ENCODE measurements around the gene TRIM66. TPM values are rescaled to one million over a fixed set of nuclear protein-coding genes. Genes with fewer than 3 reads are reported as not detected.

TRIM66 gene
- total RNA-seq, 4 donors from 2014 or later: 1.4 to 12.9 (median 3.1) TPM

- H3K27me3 ChIP-seq: no peaks in the 10 kb centered on the region
- 24 to 37% methylated on average over 3 to 4 of the region's 6 CpGs for WGBS, 2 donors (ENCODE audit: low coverage in 1 of 2)
- peaks cover 0 to 35% of the 10 kb centered on the region in 2 donors for H3K36me3 ChIP-seq
- H3K27ac ChIP-seq: peak overlapping the region; percentile 69 to 96 (median 88)
- no peaks in the 10 kb centered on the region for H3K9me3 ChIP-seq
- no peak for ATAC-seq
- H3K4me3 ChIP-seq: no peak overlapping the region
- peaks cover 16 to 97% (median 37%) of the 10 kb centered on the region in 3 donors for H3K4me1 ChIP-seq
- TF ChIP-seq POLR2A (IDR thresholded peaks at IDR 0.05) (no peak), POLR2AphosphoS5 (IDR thresholded peaks at IDR 0.05) (no peak)
- TF ChIP-seq, protein P1, sequence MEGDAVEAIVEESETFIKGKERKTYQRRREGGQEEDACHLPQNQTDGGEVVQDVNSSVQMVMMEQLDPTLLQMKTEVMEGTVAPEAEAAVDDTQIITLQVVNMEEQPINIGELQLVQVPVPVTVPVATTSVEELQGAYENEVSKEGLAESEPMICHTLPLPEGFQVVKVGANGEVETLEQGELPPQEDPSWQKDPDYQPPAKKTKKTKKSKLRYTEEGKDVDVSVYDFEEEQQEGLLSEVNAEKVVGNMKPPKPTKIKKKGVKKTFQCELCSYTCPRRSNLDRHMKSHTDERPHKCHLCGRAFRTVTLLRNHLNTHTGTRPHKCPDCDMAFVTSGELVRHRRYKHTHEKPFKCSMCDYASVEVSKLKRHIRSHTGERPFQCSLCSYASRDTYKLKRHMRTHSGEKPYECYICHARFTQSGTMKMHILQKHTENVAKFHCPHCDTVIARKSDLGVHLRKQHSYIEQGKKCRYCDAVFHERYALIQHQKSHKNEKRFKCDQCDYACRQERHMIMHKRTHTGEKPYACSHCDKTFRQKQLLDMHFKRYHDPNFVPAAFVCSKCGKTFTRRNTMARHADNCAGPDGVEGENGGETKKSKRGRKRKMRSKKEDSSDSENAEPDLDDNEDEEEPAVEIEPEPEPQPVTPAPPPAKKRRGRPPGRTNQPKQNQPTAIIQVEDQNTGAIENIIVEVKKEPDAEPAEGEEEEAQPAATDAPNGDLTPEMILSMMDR (IDR thresholded peaks at IDR 0.05): no peak
These were observed 46.6 kb upstream of the TRIM66 start for GRCh38 chr11:8729067-8729466.

- ATAC-seq: no peak
- Histone ChIP-seq H3K36me3 (peaks cover 0 to 35% of the 10 kb centered on the region in 2 donors), H3K4me1 (peaks cover 16 to 97% (median 40%) of the 10 kb centered on the region in 3 donors), H3K9me3 (no peaks in the 10 kb centered on the region), H3K4me3 (no peak overlapping the region), H3K27ac (peak overlapping the region; percentile 69 to 96 (median 88)), H3K27me3 (no peaks in the 10 kb centered on the region)
- peak; percentile 28 for TF ChIP-seq POLR2AphosphoS5 (IDR thresholded peaks at IDR 0.05)
- TF ChIP-seq, protein P1 (IDR thresholded peaks at IDR 0.05): no peak
- WGBS, 2 donors (ENCODE audit: low coverage in 1 of 2): 14% methylated on average over 3 to 4 of the region's 4 CpGs
These were observed 46.1 kb upstream of the TRIM66 start for GRCh38 chr11:8728563-8728962.

DNA sequence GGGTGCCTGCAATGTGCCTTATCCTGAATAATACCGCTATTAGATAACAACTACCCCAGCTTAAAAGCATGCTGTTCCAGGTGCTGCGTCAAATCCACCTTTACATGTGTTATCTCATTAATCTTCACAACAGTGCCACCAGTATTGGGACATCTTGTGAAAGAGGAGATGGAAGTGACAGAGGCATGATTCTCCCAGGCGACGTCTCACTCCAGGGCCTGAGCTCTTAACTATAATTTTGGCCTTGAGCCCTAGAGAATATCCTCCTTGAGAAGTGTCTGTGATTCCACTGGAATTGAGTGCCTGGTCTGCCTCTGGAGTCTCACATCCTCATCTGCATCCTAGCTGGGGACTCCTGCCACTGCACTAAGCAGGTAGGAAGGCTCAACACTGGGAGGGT is 43.9 kb upstream of the TRIM66 start:
- no peaks in the 10 kb centered on the region for H3K27me3 ChIP-seq
- TF ChIP-seq, protein P1 (IDR thresholded peaks at IDR 0.05): no peak
- TF ChIP-seq POLR2A (IDR thresholded peaks at IDR 0.05): no peak
- no peak for TF ChIP-seq EP300 (IDR thresholded peaks at IDR 0.05)
- TF ChIP-seq POLR2AphosphoS5 (IDR thresholded peaks at IDR 0.05): no peak
- peaks cover 16 to 97% (median 41%) of the 10 kb centered on the region in 3 donors for H3K4me1 ChIP-seq
- ATAC-seq: no peak
- peak overlapping the region; percentile 43 to 97 (median 92) for H3K27ac ChIP-seq
- 56 to 100% methylated on average over 2 to 4 of the region's 4 CpGs for WGBS, 2 donors (ENCODE audit: low coverage in 1 of 2)
- H3K9me3 ChIP-seq: no peaks in the 10 kb centered on the region
- no peak overlapping the region for H3K4me3 ChIP-seq
- H3K36me3 ChIP-seq: peaks cover 0 to 35% of the 10 kb centered on the region in 2 donors

DNA sequence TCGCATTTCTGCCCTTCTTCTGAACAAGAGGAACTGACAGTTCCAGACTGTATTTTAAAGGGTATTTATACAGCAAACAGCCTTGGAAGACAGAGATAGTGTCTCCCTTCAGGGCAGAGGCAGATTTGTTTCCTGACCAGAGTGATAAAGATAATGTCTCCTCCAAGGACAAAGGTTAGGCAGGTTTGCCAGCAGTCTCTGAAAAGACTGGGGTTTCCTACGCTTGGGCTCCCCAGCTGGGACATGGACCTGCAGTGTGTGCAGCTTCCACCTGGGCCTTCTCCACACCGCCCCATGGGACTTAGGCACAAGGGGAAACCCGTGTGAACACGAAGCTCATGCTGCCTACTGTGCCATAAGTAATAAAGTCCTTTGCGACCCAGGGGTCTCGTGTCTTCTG is 42.2 kb upstream of the TRIM66 start:
- WGBS, 2 donors (ENCODE audit: low coverage in 1 of 2): 92 to 100% methylated on average over 1 of the region's 7 CpGs
- peaks cover 24 to 97% (median 53%) of the 10 kb centered on the region in 3 donors for H3K4me1 ChIP-seq
- H3K4me3 ChIP-seq: no peak overlapping the region
- ATAC-seq: no peak
- no peaks in the 10 kb centered on the region for H3K27me3 ChIP-seq
- H3K36me3 ChIP-seq: peaks cover 0 to 20% of the 10 kb centered on the region in 2 donors
- TF ChIP-seq, protein P1 (IDR thresholded peaks at IDR 0.05): no peak
- TF ChIP-seq POLR2AphosphoS5 (IDR thresholded peaks at IDR 0.05): no peak
- TF ChIP-seq EP300 (IDR thresholded peaks at IDR 0.05): no peak
- no peak for TF ChIP-seq POLR2A (IDR thresholded peaks at IDR 0.05)
- H3K9me3 ChIP-seq: no peaks in the 10 kb centered on the region
- peak overlapping the region in 3 of 4 donors; percentile 89 to 97 (median 96) for H3K27ac ChIP-seq

DNA sequence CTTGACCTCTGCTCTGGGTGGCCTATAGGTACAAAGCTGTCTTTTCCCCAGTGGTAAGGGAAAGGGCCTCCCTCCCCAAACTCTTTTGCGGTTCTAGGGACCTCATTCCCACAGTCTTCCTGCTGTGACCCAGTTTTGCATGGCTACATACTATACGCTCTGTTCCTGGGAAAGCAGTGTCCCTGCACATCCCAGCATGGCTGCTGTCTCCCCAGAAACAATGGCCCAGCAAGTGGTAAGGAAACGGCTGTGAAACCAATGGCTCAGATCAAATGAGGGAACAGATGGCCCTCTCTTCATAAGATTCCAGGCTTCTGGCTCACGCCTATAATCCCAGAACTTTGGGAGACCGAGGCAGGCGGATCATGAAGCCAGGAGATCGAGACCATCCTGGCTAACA is 41.2 kb upstream of the TRIM66 start:
- Histone ChIP-seq H3K27ac (peak overlapping the region; percentile 89 to 97 (median 96)), H3K9me3 (no peaks in the 10 kb centered on the region), H3K27me3 (no peaks in the 10 kb centered on the region), H3K4me3 (no peak overlapping the region), H3K36me3 (peaks cover 0 to 20% of the 10 kb centered on the region in 2 donors), H3K4me1 (peaks cover 28 to 97% (median 60%) of the 10 kb centered on the region in 3 donors)
- no peak for ATAC-seq
- 85% methylated on average over 5 of the region's 7 CpGs; no CpG with 5 or more reads in 1 of the 2 donors for WGBS, 2 donors (ENCODE audit: low coverage in 1 of 2)
- TF ChIP-seq POLR2A (IDR thresholded peaks at IDR 0.05): no peak

Measured in gastroesophageal sphincter (tissue), 4 donors.